Measurements from ENCODE around the gene SAP30. TPM values are rescaled to one million over a fixed set of nuclear protein-coding genes. Genes with fewer than 3 reads are reported as not detected.

The SAP30 gene
- total RNA-seq, 1 experiment from 2014 or later: 12.0 TPM

DNA sequence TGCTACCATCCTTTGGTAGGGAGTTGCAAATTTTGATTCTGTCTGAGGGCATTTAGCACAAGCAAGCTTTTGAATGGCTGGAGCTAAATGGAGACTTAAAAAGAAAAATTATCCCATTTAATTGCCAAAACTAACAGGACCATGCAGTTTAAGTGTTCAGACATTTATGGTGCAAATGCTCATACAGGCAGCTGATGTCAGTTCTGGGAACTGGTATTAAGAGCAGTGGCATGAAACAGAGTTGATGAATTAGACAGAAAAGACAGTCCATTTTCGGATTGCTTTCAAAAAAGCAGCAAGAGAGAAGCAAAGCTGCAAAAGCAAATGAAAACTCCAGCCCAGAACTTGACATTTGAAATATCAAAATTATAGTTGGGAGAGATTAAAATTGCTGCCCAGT lies 26.9 kb downstream of the SAP30 start:
- H3K27ac ChIP-seq (ENCODE audit: low read depth, low read length): no peak overlapping the region
- CTCF ChIA-PET: no interaction called here
- no peaks in the 10 kb centered on the region for H3K36me3 ChIP-seq (ENCODE audit: control insufficient read depth in 1 of 2, insufficient read depth in 2 of 2, low read length in 2 of 2)
- TF ChIP-seq EZH2phosphoT487 (IDR thresholded peaks at IDR 0.05; ENCODE audit: borderline replicate concordance) (no peak), CBX3 (IDR thresholded peaks at IDR 0.05; ENCODE audit: low read depth) (no peak)
- no peaks in the 10 kb centered on the region for H3K4me1 ChIP-seq (ENCODE audit: control insufficient read depth in 1 of 2, insufficient read depth in 2 of 2, low read length in 2 of 2)
- H4K20me1 ChIP-seq (ENCODE audit: insufficient read depth): no peaks in the 10 kb centered on the region
- H3K27me3 ChIP-seq (ENCODE audit: insufficient read depth, low read length): no peaks in the 10 kb centered on the region
- ATAC-seq (no peak), DNase-seq (ENCODE audit: low read depth, low spot score) (no peak)
- RAD21 ChIA-PET (ENCODE audit: low non-redundant PET in 1 of 2, low total read pairs in 2 of 2, uncharacterized antibody in 2 of 2, unreplicated experiment in 2 of 2): no interaction called here
- no peaks in the 10 kb centered on the region; the same call in 1 of the 2 replicates for H3K9me2 ChIP-seq (ENCODE audit: insufficient read depth)
- no peak overlapping the region for H2AFZ ChIP-seq (ENCODE audit: low read depth, low read length, poor library complexity, severe bottlenecking)
- no peak overlapping the region for H3K4me2 ChIP-seq (ENCODE audit: low read length)
- H3K9ac ChIP-seq (ENCODE audit: low read length): no peak overlapping the region
- no peak overlapping the region for H3K4me3 ChIP-seq (replicated peaks in 1 of 2; ENCODE audit: low read depth in 1 of 2, low read length in 2 of 2)
- H3K79me2 ChIP-seq (ENCODE audit: insufficient read depth, low read length): no peaks in the 10 kb centered on the region
- intact Hi-C loops (cut with micrococcal nuclease): no loop called here
- POLR2A ChIA-PET: no interaction called here
- no peaks in the 10 kb centered on the region for H3K9me3 ChIP-seq (ENCODE audit: control insufficient read depth in 1 of 2, insufficient read depth in 1 of 2, low read depth in 1 of 2, low read length in 2 of 2)
- BruUV-seq (replicated peaks): no TSS peak

DNA sequence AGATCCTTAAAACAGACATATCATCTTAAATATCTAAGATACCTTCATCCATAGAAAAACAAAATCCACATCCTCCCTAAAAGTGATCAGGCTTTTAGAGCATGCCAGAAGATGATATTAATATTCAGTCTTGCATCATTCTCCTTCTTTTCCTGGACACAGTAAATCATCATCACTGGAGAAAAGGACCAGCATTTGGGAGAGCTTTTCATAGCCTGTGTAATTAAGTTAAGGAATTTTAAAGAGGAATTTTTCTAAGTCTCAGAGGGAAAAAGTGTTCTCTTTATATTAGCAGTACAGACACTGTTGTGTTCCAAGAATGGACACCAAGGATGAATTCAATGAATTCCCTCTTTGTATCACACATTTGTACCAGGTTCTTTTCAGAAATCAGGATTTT lies 27.5 kb downstream of the SAP30 start:
- no peaks in the 10 kb centered on the region; the same call in 1 of the 2 replicates for H3K9me2 ChIP-seq (ENCODE audit: insufficient read depth)
- H3K36me3 ChIP-seq (ENCODE audit: control insufficient read depth in 1 of 2, insufficient read depth in 2 of 2, low read length in 2 of 2): no peaks in the 10 kb centered on the region
- no peaks in the 10 kb centered on the region for H3K79me2 ChIP-seq (ENCODE audit: insufficient read depth, low read length)
- H2AFZ ChIP-seq (ENCODE audit: low read depth, low read length, poor library complexity, severe bottlenecking): no peak overlapping the region
- RAD21 ChIA-PET (ENCODE audit: low non-redundant PET in 1 of 2, low total read pairs in 2 of 2, uncharacterized antibody in 2 of 2, unreplicated experiment in 2 of 2): no interaction called here
- no peaks in the 10 kb centered on the region for H4K20me1 ChIP-seq (ENCODE audit: insufficient read depth)
- DNase-seq (ENCODE audit: low read depth, low spot score) (no peak), ATAC-seq (no peak)
- H3K4me1 ChIP-seq (ENCODE audit: control insufficient read depth in 1 of 2, insufficient read depth in 2 of 2, low read length in 2 of 2): no peaks in the 10 kb centered on the region
- no TSS peak for BruUV-seq (replicated peaks)
- intact Hi-C loops (cut with micrococcal nuclease): no loop called here
- CTCF ChIA-PET: no interaction called here
- H3K4me3 ChIP-seq (replicated peaks in 1 of 2; ENCODE audit: low read depth in 1 of 2, low read length in 2 of 2): no peak overlapping the region
- H3K27me3 ChIP-seq (ENCODE audit: insufficient read depth, low read length): no peaks in the 10 kb centered on the region
- H3K4me2 ChIP-seq (ENCODE audit: low read length): no peak overlapping the region
- POLR2A ChIA-PET: no interaction called here
- H3K9me3 ChIP-seq (ENCODE audit: control insufficient read depth in 1 of 2, insufficient read depth in 1 of 2, low read depth in 1 of 2, low read length in 2 of 2): no peaks in the 10 kb centered on the region
- H3K27ac ChIP-seq (ENCODE audit: low read depth, low read length): no peak overlapping the region
- no peak overlapping the region for H3K9ac ChIP-seq (ENCODE audit: low read length)
- no peak for TF ChIP-seq CTCF (IDR thresholded peaks at IDR 0.05 in 2 of 3, conservative IDR thresholded peaks at IDR 0.05 in 1 of 3; ENCODE audit: borderline replicate concordance in 1 of 3, insufficient read depth in 1 of 3, low read depth in 2 of 3, low read length in 2 of 3)
- TF ChIP-seq, protein P1, sequence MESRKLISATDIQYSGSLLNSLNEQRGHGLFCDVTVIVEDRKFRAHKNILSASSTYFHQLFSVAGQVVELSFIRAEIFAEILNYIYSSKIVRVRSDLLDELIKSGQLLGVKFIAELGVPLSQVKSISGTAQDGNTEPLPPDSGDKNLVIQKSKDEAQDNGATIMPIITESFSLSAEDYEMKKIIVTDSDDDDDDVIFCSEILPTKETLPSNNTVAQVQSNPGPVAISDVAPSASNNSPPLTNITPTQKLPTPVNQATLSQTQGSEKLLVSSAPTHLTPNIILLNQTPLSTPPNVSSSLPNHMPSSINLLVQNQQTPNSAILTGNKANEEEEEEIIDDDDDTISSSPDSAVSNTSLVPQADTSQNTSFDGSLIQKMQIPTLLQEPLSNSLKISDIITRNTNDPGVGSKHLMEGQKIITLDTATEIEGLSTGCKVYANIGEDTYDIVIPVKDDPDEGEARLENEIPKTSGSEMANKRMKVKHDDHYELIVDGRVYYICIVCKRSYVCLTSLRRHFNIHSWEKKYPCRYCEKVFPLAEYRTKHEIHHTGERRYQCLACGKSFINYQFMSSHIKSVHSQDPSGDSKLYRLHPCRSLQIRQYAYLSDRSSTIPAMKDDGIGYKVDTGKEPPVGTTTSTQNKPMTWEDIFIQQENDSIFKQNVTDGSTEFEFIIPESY (IDR thresholded peaks at IDR 0.05; ENCODE audit: extremely low read depth, insufficient replicate concordance, low read length): no peak
- no peak for TF ChIP-seq ELF1 (IDR thresholded peaks at IDR 0.05; ENCODE audit: borderline replicate concordance, low read depth)
- no peak for TF ChIP-seq POLR2A (IDR thresholded peaks at IDR 0.05; ENCODE audit: borderline replicate concordance, extremely low read depth, insufficient read depth, insufficient read length)
- no peak for TF ChIP-seq SP1 (IDR thresholded peaks at IDR 0.05; ENCODE audit: low read depth)
- TF ChIP-seq EZH2phosphoT487 (IDR thresholded peaks at IDR 0.05; ENCODE audit: borderline replicate concordance): no peak
- no peak for TF ChIP-seq YY1 (IDR thresholded peaks at IDR 0.05; ENCODE audit: extremely low read depth, insufficient replicate concordance, low read depth, low read length)
- TF ChIP-seq TCF7L2 (IDR thresholded peaks at IDR 0.05; ENCODE audit: borderline replicate concordance, extremely low read depth, insufficient read depth, insufficient read length): no peak

All from HCT116 (cell line).